Hematopoietic multipotent progenitor cell treated with erythropoietin and hydrocortisone succinate and interleukin-3 and kit ligand, for 6 days (in vitro differentiated cells): ENCODE results near the gene ARRDC4.
A peak's percentile ranks its signal among the peaks of the same experiment; 100 is the strongest.
"Not testable (repeated sequence)": the region's sequence is repeated elsewhere in the genome, so short reads cannot be mapped to it uniquely, and the experiment has no call there.

Experiments
- DNase-seq: peaks from one replicate; pipeline ENCODE4 v3.0.0-alpha.2; 2015

Gene ARRDC4

DNA sequence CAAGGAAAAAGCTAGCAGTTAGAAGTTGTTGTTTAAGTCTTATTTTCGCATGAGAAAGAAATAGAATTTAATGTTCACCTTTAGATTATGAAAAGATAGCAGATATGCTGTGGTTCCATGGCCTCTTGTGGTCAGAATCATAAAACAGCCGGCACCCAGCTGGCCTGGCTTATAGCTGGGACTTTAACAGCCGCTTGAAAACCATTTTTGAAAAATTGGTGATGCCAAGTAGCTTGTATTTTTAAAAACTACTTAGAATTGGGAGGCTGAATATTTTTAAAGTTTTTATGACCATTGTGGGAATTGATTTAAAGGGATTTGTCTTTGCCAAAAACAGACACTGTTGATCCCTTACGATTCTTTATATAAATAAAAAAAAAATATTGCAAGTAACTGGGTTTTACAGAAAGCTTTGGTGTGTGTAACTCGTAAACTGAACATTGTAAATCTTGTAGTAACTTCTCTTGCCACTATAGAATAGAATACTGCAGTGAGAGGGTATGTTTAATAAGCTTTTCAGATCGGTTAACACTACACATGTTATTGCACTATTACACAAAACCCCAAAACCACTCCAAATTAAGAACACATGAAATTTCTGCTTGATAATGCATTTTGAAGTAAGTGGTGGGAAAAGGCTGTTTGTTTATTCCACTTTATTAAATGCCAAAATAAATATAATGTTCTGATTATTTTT is 6.6 kb downstream of the ARRDC4 start:
- peak; percentile 26 for DNase-seq

DNA sequence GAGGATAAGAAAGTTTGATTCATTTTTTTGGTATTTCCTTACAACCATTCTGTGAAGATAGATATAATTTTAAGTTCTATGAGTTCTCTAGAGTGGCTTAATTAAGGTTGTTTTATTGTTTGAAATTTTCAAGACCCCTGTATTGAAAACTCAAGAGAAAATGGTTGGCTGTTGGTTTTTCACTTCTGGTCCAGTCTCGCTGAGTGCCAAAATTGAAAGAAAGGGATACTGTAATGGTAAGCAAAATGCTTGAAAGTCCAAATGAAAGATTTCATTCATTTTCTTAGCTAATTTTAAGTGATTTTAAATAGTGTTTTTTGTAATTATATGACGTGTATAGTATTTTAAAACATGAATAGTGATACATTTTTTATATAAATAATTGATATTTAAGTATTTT is 7.4 kb downstream of the ARRDC4 start:
- DNase-seq = no peak

DNA sequence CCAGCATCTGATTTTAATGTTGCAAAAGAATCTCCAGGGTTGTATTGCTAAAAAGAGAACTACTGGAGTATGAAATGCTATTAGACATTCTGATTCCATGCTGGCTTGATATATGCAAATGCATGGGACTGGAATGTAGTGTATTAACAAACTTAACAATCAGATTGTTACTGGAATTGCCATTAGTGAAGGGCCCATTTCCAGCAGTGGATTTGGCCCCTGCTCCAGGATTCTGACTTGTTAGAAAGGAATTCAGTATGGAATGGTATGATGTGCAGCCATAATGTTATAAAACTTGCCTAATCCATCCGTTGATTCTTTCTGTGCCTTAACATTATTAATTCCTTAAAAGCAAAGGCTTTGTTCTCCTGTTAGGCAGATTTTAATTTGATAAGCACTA is 7.9 kb downstream of the ARRDC4 start:
- no peak for DNase-seq

DNA sequence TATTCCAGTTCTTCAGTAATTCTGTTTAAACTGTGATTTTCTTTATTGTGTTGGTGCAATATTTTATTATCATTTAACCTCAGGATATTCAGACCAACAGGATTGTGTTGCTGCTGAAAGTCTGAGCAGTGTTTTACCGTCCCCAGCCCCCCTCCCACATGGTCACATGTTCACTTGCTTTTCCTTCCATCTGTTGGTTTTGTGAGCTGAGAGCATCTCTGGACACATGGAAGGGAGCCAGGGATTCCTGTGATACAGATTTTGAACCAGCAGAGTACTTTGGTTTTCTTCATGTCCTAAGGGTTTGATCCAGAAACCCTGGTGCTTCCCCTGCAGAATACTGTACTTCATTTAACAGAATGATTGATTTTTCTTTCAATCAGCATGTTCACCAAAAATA is 11.9 kb downstream of the ARRDC4 start:
- no peak for DNase-seq

DNA sequence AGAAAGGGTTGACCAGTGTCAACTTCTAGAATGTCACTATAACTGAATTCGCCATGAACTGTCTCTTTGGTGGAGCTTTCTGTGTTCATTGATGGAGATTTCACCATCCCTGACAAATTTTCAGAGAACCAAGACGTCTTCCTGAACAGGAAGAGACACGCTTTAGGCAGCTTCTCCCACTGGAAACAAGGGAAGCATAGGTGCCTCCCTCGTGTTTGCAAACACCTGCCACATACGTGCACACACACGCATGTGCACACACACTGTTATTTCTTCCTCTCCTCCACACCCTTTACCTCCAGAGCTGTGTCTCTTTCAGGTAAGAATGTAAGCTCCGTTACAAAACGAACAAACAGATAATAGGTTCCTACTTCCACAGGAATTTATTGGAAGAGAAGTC is 15.6 kb downstream of the ARRDC4 start:
- no peak for DNase-seq

DNA sequence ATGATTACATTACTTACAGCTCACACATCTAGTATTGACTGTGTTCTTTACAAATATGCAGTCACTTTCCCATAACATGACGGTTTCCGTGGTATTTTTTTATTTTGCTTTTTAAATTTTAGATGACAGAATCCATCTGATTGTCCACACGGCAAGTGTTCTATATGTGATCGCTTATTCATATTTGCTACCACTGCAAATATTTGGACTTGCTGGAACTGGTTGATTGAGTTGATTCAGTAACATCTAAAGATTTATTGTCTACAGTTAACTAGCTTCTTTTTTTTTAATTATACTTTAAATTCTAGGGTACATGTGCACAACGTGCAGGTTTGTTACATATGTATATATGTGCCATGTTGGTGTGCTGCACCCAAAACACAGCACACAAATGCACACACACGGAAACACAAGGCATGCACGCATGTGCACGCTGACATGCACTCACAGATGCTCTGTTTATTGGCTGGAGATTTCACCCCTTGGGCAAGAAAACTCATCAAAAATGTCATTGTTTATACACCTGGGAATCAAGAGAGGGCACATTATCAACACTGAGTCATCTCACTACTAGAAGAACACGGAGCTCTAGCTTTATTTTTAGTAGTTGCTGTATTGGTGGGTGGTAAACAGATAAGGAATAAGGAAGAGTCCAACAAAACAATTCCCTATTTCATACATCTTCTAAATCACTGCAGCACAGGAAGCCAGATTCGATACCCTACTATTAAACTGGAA is 16.4 kb downstream of the ARRDC4 start:
- DNase-seq = no peak

DNA sequence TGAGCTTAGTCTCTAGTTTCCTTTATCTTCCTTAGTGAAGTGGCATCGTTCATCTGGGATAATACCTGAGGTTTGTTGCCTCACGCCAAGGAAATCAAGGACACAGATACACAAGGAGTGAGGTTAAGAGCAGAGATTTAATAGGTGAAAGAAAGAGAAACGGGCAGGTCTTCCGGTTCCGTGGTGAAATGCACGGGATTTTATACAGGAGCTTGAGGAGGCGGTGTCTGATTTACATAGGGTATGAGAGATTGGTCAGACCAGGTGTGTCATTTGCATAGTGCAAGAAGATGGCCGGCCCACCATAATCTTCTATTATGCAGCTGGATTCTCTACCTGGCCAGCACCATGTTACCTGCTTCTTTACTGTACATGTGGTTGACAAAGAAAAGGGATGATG is 17.2 kb downstream of the ARRDC4 start:
- DNase-seq = no peak

DNA sequence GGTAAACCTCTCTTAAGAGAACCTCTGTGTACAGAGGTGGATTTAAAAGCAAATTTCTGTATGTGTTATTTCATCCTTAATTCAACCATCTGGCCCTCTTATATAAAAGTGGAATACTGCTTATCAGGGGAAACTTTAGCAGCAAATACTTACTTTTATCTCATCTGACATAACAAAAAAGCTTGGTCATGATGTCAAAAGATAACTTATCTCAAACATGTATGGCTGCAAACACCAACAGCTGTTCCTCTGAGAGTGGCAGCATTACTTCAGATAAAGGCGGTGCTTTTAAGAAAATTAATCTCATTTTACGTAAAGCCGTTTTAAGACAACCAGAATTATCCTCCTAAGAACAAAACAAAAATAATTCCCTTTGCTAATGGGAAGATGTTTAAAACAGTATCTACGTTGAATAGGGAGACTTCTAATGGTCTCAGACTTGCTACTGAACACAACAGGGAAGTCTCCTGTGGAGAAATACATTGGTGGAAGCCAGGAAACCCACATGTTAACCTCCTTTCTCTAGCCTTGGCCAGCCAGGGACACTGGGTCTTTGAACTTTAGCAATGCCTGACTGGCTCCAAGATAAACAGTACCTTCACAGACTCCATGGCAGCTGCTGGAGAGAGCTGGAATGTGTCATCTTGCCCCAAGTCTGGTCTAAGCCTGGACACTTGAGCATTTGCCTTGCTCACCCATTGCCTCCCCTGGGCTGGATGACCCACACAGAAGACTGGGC is 18.1 kb downstream of the ARRDC4 start:
- peak; percentile 68 for DNase-seq

DNA sequence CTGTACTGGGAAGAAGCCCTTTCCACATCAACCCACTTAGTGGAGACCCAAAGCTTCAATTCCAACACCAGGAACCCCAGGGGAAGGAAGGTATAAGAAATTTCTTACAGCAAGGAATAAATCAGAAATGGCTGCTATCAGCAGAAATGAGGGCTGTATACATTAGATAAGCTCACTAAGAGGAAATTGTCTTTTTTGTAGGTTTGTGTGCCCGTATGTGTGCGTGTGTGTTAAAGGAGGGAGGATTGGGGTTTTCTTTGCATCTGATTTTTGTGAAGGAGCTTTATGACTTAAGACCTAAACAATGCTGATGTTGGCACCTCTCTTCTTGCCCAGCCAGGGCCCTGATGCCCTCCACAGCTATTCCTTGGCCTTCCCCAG is 18.6 kb downstream of the ARRDC4 start:
- peak; percentile 69 for DNase-seq

DNA sequence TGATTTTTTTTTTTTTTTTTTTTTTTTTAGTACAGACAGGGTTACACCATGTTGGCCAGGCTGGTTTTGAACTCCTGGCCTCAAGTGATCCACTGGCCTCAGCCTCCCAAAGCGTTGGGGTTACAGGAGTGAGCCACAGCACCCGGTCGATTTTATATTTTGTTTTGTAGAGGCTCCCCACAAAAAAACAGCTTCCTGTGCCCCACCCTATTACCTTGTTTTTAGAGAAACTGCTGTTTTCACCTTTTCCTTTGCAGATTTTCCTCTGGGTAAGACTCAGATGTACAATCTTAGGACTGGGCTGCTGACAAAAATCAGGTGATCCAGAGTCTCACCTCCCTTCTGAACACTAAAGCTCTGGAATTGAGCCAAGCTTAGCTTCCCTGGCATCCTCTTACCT is 20.6 kb downstream of the ARRDC4 start:
- DNase-seq = no peak

DNA sequence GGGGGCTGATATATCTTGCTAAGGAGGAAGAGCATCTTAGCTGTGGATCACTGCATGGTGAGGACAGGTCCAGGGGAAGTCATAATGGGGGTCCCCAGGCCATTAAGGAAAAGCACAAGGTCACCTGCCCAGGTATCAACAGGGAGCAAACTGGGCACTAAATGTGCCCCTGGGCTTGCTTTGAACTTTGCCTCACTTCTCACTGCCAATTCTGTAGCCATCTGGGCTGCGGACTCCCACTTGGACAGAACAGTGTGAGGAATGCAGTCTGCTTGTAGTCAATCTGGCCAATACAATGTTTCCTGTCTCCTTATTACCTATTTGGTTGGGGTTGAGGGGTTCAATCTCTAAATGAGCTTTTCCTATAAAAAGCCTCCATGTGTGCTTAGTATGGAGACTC is 21.3 kb downstream of the ARRDC4 start:
- no peak for DNase-seq

DNA sequence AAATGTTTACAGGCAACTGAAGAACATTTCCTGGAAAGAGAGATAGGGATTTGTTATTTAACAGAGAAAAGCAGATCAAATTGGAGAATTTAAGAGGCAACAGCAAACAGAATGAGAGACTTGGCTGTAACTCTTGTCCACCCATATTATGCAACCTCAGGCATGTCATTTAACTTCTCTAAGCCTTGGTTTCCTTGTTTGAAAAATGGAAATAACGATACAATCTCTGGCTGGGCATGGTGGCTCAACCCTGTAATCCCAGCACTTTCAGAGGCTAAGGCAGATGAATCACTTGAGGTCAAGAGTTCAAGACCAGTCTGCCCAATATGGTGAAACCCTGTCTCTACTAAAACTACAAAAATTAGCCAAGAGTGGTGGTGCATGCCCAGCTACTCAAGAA is 23.7 kb downstream of the ARRDC4 start:
- DNase-seq = peak; percentile 42

DNA sequence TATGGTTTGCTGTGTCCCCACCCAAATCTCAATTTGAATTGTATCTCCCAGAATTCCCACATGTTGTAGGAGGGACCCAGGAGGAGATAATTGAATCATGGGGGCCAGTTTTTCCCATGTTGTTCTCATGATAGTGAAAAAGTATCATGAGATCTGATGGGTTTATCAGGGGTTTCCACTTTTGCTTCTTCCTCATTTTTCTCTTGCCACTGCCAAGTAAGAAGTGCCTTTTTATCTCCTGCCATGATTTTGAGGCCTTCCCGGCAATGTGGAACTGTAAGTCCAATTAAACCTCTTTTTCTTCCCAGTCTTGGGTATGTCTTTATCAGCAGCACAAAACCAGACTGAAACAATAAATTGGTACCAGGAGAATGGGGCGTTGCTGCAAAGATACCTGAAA is 25.5 kb downstream of the ARRDC4 start:
- not testable (repeated sequence) for DNase-seq

DNA sequence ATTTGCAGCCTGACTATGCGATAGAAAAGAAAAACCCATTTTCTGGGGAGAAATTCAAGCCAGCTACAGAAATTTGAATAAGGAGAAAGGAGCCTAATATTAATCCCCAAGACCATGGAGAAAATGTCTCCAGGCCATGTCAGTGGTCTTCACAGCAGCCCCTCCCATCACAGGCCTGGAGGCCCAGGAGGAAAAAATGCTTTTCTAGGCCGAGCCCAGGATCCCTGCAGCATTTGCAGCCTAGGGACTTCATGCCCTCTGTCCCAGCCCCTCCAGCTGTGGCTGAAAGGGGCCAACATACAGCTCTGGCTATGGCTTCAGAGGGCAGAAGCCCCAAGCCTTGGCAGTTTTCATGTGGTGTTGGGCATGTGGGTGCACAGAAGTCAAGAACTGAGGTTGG is 26.3 kb downstream of the ARRDC4 start:
- no peak for DNase-seq

DNA sequence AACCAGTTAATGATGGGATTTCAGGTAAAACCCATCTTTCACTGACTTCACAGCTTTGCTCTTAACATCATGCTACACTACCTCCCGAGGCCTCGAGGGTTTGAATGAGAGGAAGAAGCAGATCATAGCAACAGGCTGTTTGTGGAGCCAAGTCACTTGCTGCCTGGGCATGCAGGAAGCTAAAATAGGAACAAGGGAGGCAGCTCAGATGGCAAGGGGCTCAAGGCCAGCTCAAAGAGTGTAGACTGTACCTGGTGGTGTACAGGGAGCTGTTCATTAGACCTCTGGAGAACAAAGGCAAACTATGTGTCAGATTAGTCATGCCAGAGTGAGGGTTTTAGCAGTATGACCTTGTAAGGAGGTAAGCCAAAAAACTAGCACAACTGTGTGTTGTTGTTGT is 28.8 kb downstream of the ARRDC4 start:
- DNase-seq = no peak

DNA sequence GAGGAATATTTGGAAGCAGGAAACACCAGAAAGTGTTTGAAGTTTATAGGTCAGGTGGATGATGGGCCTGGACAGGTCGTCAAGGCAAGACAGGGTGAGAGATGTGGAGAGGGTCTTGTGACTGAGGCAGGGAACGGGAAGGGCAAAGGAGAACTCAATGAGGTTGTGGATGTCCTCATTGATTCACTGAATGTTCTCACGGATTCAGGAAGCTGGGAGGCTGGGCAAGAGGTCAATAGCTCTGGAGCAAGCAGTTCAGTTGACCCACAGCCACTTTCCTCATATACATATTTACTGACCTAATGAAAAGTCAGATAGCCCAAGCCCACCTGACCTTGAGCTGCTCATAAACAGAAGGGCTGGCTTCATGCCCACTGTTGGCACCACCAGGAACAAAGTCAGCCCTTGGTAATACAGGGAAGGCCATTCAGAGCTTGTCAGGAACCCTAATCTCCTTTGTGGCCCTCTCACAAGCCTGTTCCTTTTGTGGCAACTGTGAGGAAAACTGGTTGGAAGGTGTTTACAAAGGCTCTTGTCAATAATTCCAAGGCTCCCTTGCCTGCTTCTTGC is 31.6 kb downstream of the ARRDC4 start:
- DNase-seq = no peak

DNA sequence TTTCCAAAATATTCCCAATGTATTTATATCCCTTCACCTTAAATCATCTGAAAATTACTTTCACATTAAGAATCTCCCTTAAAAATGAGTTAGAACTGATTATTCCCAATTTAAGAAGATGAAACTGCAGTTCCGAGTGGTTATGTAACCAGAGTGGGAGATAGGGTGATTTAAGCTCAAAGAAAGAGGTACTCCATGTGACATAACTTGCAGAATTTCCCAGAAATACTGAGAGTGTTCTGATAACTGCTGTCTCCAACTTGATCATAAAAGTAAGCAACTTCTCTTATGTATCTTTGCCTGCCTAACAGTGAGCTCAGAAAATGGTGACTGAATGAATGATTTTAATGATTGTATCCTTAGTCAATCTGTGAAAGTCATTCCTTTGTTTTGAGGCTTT is 32.3 kb downstream of the ARRDC4 start:
- peak; percentile 12 for DNase-seq

DNA sequence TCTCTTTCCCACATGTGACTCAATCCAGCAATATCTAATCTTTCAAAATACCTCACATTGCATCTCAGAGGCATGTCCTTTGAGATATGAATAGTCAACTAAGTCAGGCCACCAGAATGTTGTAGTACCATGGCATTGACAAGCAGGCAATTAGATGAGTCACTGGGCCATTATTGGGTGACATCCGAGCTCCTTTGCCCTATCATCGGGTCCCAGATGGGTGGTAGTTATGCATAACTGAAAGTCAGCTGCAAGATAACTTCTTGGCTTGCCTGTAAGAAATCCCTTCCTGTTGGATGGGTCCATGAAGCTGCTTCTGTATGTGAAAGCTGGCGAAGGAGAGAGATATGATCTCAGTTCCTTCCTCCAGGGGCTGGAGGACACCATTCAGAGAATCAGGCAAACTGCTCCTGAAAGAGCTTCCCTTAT is 32.8 kb downstream of the ARRDC4 start:
- DNase-seq = peak; percentile 86

DNA sequence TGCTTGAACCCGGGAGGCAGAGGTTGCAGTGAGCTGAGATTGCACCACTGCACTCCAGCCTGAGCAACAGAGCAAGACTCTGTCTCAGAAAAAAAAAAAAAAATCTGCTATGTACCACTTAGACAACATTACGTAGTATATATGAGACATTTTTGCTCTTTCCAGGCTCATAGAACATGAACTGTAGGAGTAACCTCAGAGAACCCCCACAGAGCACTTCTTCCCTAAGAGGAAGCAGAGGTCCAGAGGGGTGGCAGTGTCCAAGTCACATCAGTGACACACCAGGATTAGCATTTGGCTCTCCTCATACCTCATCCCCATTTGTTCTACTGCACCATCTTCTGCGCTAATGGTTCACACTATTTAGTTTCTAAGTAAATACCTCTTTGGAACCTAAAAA is 33.7 kb downstream of the ARRDC4 start:
- no peak for DNase-seq

DNA sequence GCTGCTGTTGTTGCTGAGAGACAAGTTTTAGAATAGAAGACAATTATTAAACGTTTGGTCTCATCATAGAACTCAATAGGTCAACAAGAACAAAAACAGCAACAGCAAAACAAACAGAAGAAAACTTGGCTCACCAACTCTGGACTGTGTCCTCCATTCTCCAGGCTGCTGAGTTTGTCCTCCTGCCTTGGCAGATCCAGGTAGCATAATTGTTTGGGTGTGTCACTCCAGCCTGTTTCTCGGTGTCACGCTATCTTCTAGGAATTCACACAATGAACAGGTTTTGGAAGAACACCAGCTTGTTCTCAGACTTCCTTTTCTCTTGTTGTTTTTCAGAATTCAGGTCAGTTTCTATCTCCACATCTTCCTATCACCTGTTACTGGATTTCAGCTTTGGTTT is 34.7 kb downstream of the ARRDC4 start:
- no peak for DNase-seq

DNA sequence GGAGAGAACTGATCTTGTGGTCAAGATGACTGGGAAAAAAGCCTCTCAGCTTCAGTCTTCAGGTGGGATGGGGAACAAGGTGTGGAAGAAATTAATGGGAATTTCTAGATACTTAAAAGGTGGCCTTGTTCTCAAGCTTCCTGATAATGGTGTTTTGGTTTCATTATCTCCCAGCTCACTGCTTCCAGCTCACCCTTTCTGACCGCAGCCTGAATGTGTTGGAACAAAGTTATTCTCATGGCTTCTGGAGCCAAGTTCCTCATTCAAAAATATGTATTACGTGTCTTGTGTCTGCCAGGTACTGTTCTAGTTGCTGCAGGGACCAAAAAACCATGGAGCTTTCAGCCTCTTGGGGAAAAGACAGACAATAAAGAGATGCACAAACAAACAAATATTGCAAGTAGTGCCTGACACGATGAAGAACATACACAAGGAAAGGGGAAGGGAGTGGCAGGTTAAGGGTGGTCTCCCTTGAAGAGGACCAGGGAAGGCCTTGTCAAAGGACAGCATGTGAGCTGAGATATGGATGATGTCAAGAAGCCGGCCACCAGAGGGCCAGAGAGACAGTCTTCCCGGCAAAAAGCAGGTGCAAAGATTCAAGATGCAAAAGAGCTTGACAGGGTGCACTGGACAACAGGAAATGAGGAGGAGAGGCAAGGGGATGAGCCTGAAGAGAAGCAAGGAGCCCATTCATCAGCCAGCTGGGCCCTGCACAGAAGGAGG is 35.5 kb downstream of the ARRDC4 start:
- DNase-seq = peak; percentile 69

DNA sequence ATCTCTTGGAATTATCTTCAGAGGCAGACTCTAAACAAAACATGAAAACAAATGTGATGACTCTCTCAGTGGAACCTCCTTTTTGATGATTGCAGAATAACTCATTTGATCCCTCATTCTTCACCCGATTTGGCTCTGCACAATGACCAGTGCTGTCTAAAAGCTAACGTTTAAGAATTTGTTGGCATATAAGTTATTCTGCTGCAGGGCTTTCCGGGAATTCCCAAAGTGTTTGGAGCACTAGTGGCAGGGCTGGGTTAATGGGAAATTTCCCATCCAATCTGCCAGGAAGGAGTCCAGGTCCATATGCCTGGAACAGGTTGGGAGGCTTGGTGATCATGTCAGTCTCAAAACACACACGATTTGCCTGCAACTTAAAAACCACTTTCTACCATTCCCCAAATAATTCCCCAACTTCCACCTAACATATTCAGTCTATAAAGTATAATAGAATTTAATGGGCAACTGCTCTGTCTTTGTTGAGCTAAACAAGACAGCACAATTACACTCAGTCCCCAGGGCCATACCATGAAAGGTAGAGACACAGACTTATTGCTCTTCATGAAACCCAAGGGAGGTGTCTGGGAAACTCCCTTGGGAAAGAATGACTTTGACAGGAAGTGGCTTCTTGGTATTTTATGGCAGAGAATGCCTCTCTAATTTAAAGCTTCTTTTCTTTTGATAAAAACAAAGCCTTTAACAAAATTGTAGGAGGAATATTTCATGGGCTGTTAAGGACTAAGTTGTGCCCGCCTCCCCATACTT is 38.0 kb downstream of the ARRDC4 start:
- DNase-seq = no peak
